ENCODE results near the gene CDC73. TPM values are rescaled to one million over a fixed set of nuclear protein-coding genes. Genes with fewer than 3 reads are reported as not detected.
A peak's percentile ranks its signal among the peaks of the same experiment; 100 is the strongest.
"Not testable (repeated sequence)": the region's sequence is repeated elsewhere in the genome, so short reads cannot be mapped to it uniquely, and the experiment has no call there.

Gene CDC73
- total RNA-seq, 1 experiment from 2014 or later = 78.2 TPM

GRCh38 chr1:193185901-193186731 is 64.3 kb downstream of the CDC73 start, which contains the start of gene B3GALT2:
TSS of gene B3GALT2 (minus strand) at chr1:193186613. CDS start at chr1:193181562, 5,051 bp downstream.
- no peak for DNase-seq (ENCODE audit: low read depth, low spot score)
- no TSS peak for BruUV-seq (replicated peaks)
- CTCF ChIA-PET = no interaction called here
- peak; percentile 66; the same call in 1 of the 2 replicates for ATAC-seq
- no peak for TF ChIP-seq TCF7L2 (IDR thresholded peaks at IDR 0.05; ENCODE audit: low read depth, low read length)
- no peak for TF ChIP-seq POLR2AphosphoS5 (IDR thresholded peaks at IDR 0.05; ENCODE audit: low read depth, low read length)
- no peak for TF ChIP-seq CTCF (IDR thresholded peaks at IDR 0.05)
- TF ChIP-seq SIN3A (IDR thresholded peaks at IDR 0.05; ENCODE audit: borderline replicate concordance, insufficient read depth, low read depth, low read length) = no peak
- TF ChIP-seq, protein P1, sequence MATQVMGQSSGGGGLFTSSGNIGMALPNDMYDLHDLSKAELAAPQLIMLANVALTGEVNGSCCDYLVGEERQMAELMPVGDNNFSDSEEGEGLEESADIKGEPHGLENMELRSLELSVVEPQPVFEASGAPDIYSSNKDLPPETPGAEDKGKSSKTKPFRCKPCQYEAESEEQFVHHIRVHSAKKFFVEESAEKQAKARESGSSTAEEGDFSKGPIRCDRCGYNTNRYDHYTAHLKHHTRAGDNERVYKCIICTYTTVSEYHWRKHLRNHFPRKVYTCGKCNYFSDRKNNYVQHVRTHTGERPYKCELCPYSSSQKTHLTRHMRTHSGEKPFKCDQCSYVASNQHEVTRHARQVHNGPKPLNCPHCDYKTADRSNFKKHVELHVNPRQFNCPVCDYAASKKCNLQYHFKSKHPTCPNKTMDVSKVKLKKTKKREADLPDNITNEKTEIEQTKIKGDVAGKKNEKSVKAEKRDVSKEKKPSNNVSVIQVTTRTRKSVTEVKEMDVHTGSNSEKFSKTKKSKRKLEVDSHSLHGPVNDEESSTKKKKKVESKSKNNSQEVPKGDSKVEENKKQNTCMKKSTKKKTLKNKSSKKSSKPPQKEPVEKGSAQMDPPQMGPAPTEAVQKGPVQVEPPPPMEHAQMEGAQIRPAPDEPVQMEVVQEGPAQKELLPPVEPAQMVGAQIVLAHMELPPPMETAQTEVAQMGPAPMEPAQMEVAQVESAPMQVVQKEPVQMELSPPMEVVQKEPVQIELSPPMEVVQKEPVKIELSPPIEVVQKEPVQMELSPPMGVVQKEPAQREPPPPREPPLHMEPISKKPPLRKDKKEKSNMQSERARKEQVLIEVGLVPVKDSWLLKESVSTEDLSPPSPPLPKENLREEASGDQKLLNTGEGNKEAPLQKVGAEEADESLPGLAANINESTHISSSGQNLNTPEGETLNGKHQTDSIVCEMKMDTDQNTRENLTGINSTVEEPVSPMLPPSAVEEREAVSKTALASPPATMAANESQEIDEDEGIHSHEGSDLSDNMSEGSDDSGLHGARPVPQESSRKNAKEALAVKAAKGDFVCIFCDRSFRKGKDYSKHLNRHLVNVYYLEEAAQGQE (IDR thresholded peaks at IDR 0.05; ENCODE audit: insufficient read depth in 1 of 2, low read depth in 2 of 2, low read length in 1 of 2) = no peak
- Histone ChIP-seq H3K27ac (ENCODE audit: low read length) (peak within 1 kb of the TSS; percentile 57), H3K4me3 (ENCODE audit: low read depth in 2 of 2, low read length in 2 of 2) (peak within 1 kb of the TSS in 1 of 2 experiments; percentile 17; a peak in 1 of 4 replicates), H3K9me3 (ENCODE audit: control insufficient read depth, insufficient read depth, low read depth, low read length) (no peaks in the 10 kb centered on the region), H3K36me3 (ENCODE audit: control insufficient read depth, insufficient read depth, low read length) (no peaks in the 10 kb centered on the region; the same call in 1 of the 2 replicates), H3K27me3 (ENCODE audit: control insufficient read depth, insufficient read depth, low read length) (no peaks in the 10 kb centered on the region), H3K4me1 (ENCODE audit: control insufficient read depth, insufficient read depth, low read length) (peaks cover 20% of the 10 kb centered on the region)
- POLR2A ChIA-PET = interaction anchor here (0.6 kb wide), 1 partner anchor 322 kb away, joined by 4 read pairs; no protein-coding TSS in a partner anchor
- in situ Hi-C loops (cut with HindIII; ENCODE audit: low pct_unique_long_range_greater_than_20kb, low sequenced_read_pairs) = no loop called here
- intact Hi-C loops (cut with micrococcal nuclease; ENCODE audit: unreplicated experiment) = no loop called here

- in situ Hi-C loops (cut with HindIII; ENCODE audit: low pct_unique_long_range_greater_than_20kb, low sequenced_read_pairs) = no loop called here
- Histone ChIP-seq H3K4me3 (ENCODE audit: low read depth in 2 of 2, low read length in 2 of 2) (no peak overlapping the region), H3K9me3 (ENCODE audit: control insufficient read depth, insufficient read depth, low read depth, low read length) (no peaks in the 10 kb centered on the region), H3K4me1 (ENCODE audit: control insufficient read depth, insufficient read depth, low read length) (peaks cover 20% of the 10 kb centered on the region), H3K27me3 (ENCODE audit: control insufficient read depth, insufficient read depth, low read length) (no peaks in the 10 kb centered on the region), H3K36me3 (ENCODE audit: control insufficient read depth, insufficient read depth, low read length) (no peaks in the 10 kb centered on the region; the same call in 1 of the 2 replicates), H3K27ac (ENCODE audit: low read length) (no peak overlapping the region)
- ChIA-PET CTCF (no interaction called here), POLR2A (no interaction called here)
- DNase-seq (ENCODE audit: low read depth, low spot score) (no peak), ATAC-seq (no peak)
- no TSS peak for BruUV-seq (replicated peaks)
- intact Hi-C loops (cut with micrococcal nuclease; ENCODE audit: unreplicated experiment) = no loop called here
- no peak for TF ChIP-seq SIN3A (IDR thresholded peaks at IDR 0.05; ENCODE audit: borderline replicate concordance, insufficient read depth, low read depth, low read length)
- no peak for TF ChIP-seq CTCF (IDR thresholded peaks at IDR 0.05)
- TF ChIP-seq, protein P1 (IDR thresholded peaks at IDR 0.05; ENCODE audit: insufficient read depth in 1 of 2, low read depth in 2 of 2, low read length in 1 of 2) = no peak
- no peak for TF ChIP-seq POLR2AphosphoS5 (IDR thresholded peaks at IDR 0.05; ENCODE audit: low read depth, low read length)
- TF ChIP-seq TCF7L2 (IDR thresholded peaks at IDR 0.05; ENCODE audit: low read depth, low read length) = no peak
Measured at GRCh38 chr1:193187114-193187513, 65.3 kb downstream of the CDC73 start.

DNA sequence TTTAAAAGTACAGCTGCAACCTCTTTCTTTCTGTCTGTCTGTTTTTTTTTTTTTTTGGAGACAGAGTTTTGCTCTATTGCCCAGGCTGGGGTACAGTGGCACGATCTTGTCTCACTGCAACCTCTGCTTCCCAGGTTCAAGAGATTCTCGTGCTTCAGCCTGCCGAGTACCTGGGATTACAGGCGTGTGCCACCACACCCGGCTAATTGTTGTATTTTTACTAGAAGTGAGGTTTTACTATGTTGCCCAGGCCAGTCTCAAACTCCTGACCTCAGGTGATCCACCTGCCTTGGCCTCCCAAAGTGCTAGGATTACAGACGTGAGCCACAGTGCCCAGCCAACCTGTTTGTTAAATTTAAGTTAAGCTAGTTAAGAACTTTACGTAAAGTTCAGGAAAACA is 67.1 kb downstream of the CDC73 start:
- BruUV-seq (replicated peaks); ATAC-seq; H3K27ac ChIP-seq (ENCODE audit: low read length); DNase-seq (ENCODE audit: low read depth, low spot score); intact Hi-C loops (cut with micrococcal nuclease; ENCODE audit: unreplicated experiment); in situ Hi-C loops (cut with HindIII; ENCODE audit: low pct_unique_long_range_greater_than_20kb, low sequenced_read_pairs); H3K36me3 ChIP-seq (ENCODE audit: control insufficient read depth, insufficient read depth, low read length); H3K9me3 ChIP-seq (ENCODE audit: control insufficient read depth, insufficient read depth, low read depth, low read length); CTCF ChIA-PET; H3K27me3 ChIP-seq (ENCODE audit: control insufficient read depth, insufficient read depth, low read length); H3K4me3 ChIP-seq (ENCODE audit: low read depth in 2 of 2, low read length in 2 of 2); POLR2A ChIA-PET: not testable (repeated sequence)
- peaks cover 16% of the 10 kb centered on the region for H3K4me1 ChIP-seq (ENCODE audit: control insufficient read depth, insufficient read depth, low read length)
